ENCODE measurements around the gene ZCCHC2. TPM values are rescaled to one million over a fixed set of nuclear protein-coding genes. Genes with fewer than 3 reads are reported as not detected.

Gene ZCCHC2
- total and polyA plus RNA-seq, 5 donors from 2014 or later: 1.7 to 82.5 (median 2.1) TPM

DNA sequence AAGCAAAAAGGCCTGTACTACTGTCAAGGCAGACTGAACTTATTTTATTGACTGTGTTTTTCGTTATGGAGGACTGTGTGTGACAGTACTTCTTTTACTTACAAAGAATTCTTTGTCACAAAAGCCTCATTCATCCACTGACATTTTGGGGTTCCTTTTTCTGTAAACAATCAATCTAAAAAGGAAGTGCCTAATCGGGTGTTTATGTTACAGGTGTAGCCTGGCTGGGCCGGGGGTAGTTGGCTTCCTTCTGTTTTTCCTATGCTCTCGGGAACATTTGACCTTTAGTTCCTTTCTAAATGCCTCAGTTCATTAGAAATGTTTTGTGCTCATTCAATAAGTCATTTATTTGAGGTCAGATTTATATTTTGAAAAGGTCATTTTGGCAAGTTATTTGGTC is 8.3 kb downstream of the ZCCHC2 start:
- Histone ChIP-seq H3K27ac (ENCODE audit: insufficient read depth, low read length, poor library complexity, severe bottlenecking) (no peak overlapping the region), H3K4me3 (ENCODE audit: low read depth, low read length) (peak overlapping the region; percentile 46), H3K36me3 (ENCODE audit: control insufficient read depth, insufficient read depth, low read length) (no peaks in the 10 kb centered on the region), H3K27me3 (ENCODE audit: control insufficient read depth, insufficient read depth, low read length) (no peaks in the 10 kb centered on the region), H3K9me3 (ENCODE audit: control insufficient read depth in 2 of 2, low read length in 2 of 2) (no peaks in the 10 kb centered on the region), H3K4me1 (ENCODE audit: control insufficient read depth, insufficient read depth, low read length, poor library complexity, severe bottlenecking) (peaks cover 51% of the 10 kb centered on the region)
- no peak for ATAC-seq (ENCODE audit: low read depth in 2 of 2)
- Mint-ChIP-seq H3K27ac (peak overlapping the region in 2 of 3 donors; percentile 9 to 25), H3K36me3 (peaks cover 4% of the 10 kb centered on the region), H3K4me3 (peak overlapping the region in 3 of 4 donors; percentile 9 to 49 (median 38)), H3K9me3 (no peaks in the 10 kb centered on the region), H3K27me3 (no peaks in the 10 kb centered on the region), H3K4me1 (peaks cover 42 to 86% (median 61%) of the 10 kb centered on the region in 4 donors)
- DNase-seq: no peak

DNA sequence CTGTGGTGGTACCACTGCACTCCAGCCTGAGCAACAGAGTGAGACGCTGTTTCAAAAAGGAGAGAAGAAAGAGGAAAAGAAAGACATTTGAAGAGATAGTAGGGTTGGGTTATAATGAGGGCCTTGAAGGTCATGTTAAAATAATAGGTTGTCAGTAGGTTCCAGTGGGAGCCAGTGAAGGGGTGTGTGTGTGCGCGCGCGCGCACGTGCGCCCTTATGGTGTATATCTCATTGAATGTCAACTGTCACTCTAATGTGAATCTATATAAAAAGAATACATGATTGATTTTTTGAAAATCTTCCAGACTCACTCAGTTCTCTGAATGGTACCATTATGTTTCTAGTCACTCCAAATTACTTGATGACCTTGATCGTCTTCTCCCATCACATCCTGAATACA is 9.1 kb downstream of the ZCCHC2 start:
- Histone ChIP-seq H3K27ac (ENCODE audit: insufficient read depth, low read length, poor library complexity, severe bottlenecking) (no peak overlapping the region), H3K4me3 (ENCODE audit: low read depth, low read length) (no peak overlapping the region), H3K4me1 (ENCODE audit: control insufficient read depth, insufficient read depth, low read length, poor library complexity, severe bottlenecking) (peaks cover 49% of the 10 kb centered on the region), H3K36me3 (ENCODE audit: control insufficient read depth, insufficient read depth, low read length) (no peaks in the 10 kb centered on the region), H3K27me3 (ENCODE audit: control insufficient read depth, insufficient read depth, low read length) (no peaks in the 10 kb centered on the region), H3K9me3 (ENCODE audit: control insufficient read depth in 2 of 2, low read length in 2 of 2) (no peaks in the 10 kb centered on the region)
- peaks cover 4% of the 10 kb centered on the region for H3K36me3 Mint-ChIP-seq
- H3K4me1 Mint-ChIP-seq: peaks cover 43 to 92% (median 63%) of the 10 kb centered on the region in 4 donors
- no peaks in the 10 kb centered on the region for H3K27me3 Mint-ChIP-seq
- H3K4me3 Mint-ChIP-seq: peak overlapping the region in 3 of 4 donors; percentile 5 to 54 (median 13)
- H3K9me3 Mint-ChIP-seq: no peaks in the 10 kb centered on the region
- DNase-seq (no peak), ATAC-seq (ENCODE audit: low read depth in 2 of 2) (no peak)
- H3K27ac Mint-ChIP-seq: peak overlapping the region in 1 of 3 donors; percentile 25

- no peak overlapping the region for H3K4me3 Mint-ChIP-seq
Measured at GRCh38 chr18:62536005-62536404, 13.2 kb downstream of the ZCCHC2 start.

DNA sequence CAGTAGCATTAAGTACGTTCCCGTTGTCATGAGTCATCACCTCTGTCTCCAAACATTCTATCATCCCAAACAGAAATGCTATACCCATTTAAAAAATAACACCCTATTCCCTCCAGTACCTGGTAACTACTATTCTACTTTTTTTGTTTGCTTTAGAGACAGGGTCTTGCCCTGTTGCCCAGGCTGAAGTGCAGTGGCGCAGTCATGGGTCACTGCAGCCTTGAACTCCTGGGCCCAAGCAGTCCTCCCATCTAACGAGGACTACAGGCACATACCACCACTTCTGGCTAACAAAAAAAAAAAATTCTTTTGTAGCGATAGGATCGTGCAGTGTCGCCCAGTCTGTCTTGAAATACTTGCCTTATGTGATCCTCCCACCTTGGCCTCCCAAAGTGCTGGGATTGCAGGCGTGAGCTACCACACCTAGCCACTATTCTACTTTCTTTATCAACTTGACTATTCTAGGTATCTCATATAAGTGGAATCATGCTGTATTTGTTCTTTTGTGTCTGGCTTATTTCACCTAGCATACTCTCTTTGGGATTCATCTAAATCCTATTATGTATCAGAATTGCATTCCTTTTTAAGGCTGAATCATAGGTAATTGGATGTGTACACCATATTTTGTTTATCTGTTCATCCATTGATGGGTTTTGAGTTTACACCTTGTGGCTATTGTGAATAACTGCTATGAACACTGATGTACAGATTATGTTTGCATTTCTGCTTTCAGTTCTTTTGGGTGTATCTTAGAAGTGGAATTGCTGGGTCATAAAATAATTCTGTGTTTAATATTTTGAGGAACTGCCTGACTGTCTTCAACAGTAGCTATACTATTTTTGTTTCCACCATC is 14.4 kb downstream of the ZCCHC2 start:
- Histone ChIP-seq H3K4me3 (ENCODE audit: low read depth, low read length) (no peak overlapping the region), H3K27me3 (ENCODE audit: control insufficient read depth, insufficient read depth, low read length) (no peaks in the 10 kb centered on the region), H3K36me3 (ENCODE audit: control insufficient read depth, insufficient read depth, low read length) (peaks cover 28% of the 10 kb centered on the region), H3K9me3 (ENCODE audit: control insufficient read depth in 2 of 2, low read length in 2 of 2) (no peaks in the 10 kb centered on the region), H3K27ac (ENCODE audit: insufficient read depth, low read length, poor library complexity, severe bottlenecking) (no peak overlapping the region), H3K4me1 (ENCODE audit: control insufficient read depth, insufficient read depth, low read length, poor library complexity, severe bottlenecking) (peaks cover 9% of the 10 kb centered on the region)
- Mint-ChIP-seq H3K4me3 (peak overlapping the region in 1 of 4 donors; percentile 36), H3K27ac (peak overlapping the region in 1 of 3 donors; percentile 15), H3K27me3 (no peaks in the 10 kb centered on the region), H3K36me3 (peaks cover 10% of the 10 kb centered on the region), H3K9me3 (no peaks in the 10 kb centered on the region), H3K4me1 (peaks cover 27 to 73% (median 46%) of the 10 kb centered on the region in 4 donors)
- DNase-seq: no peak
- no peak for ATAC-seq (ENCODE audit: low read depth in 2 of 2)

More at GRCh38 chr18:62536005-62536404, 13.2 kb downstream of the ZCCHC2 start:
- H3K36me3 ChIP-seq (ENCODE audit: control insufficient read depth, insufficient read depth, low read length): peaks cover 18% of the 10 kb centered on the region
- H3K4me1 ChIP-seq (ENCODE audit: control insufficient read depth, insufficient read depth, low read length, poor library complexity, severe bottlenecking): peaks cover 17% of the 10 kb centered on the region
- no peaks in the 10 kb centered on the region for H3K27me3 ChIP-seq (ENCODE audit: control insufficient read depth, insufficient read depth, low read length)
- DNase-seq (no peak), ATAC-seq (ENCODE audit: low read depth in 2 of 2) (no peak)
- no peak overlapping the region for H3K4me3 ChIP-seq (ENCODE audit: low read depth, low read length)
- H3K36me3 Mint-ChIP-seq: peaks cover 5% of the 10 kb centered on the region
- no peak overlapping the region for H3K27ac ChIP-seq (ENCODE audit: insufficient read depth, low read length, poor library complexity, severe bottlenecking)
- H3K9me3 Mint-ChIP-seq: no peaks in the 10 kb centered on the region
- no peaks in the 10 kb centered on the region for H3K27me3 Mint-ChIP-seq
- no peaks in the 10 kb centered on the region for H3K9me3 ChIP-seq (ENCODE audit: control insufficient read depth in 2 of 2, low read length in 2 of 2)
- no peak overlapping the region for H3K27ac Mint-ChIP-seq
- H3K4me1 Mint-ChIP-seq: peaks cover 32 to 82% (median 54%) of the 10 kb centered on the region in 4 donors

DNA sequence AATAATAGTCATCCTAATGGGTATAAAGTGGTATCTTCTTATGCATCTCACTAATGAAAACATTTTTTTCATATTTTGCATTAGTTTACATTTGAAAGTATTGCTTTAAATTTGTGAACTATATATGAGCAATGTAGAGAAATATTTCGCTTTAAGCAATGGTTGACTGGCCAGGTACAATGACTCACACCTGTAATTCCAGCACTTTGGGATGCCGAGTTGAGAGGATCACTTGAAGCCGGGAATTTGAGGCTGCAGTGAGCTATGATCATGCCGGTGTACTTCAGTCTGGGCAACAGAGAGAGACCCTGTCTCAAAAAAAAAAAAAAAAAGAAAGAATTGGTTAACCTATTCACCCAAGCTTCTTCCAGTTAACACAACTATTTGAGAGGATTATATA is 15.1 kb downstream of the ZCCHC2 start:
- Histone ChIP-seq H3K4me1 (ENCODE audit: control insufficient read depth, insufficient read depth, low read length, poor library complexity, severe bottlenecking) (peaks cover 6% of the 10 kb centered on the region), H3K4me3 (ENCODE audit: low read depth, low read length) (no peak overlapping the region), H3K27me3 (ENCODE audit: control insufficient read depth, insufficient read depth, low read length) (no peaks in the 10 kb centered on the region), H3K36me3 (ENCODE audit: control insufficient read depth, insufficient read depth, low read length) (peaks cover 35% of the 10 kb centered on the region), H3K9me3 (ENCODE audit: control insufficient read depth in 2 of 2, low read length in 2 of 2) (no peaks in the 10 kb centered on the region), H3K27ac (ENCODE audit: insufficient read depth, low read length, poor library complexity, severe bottlenecking) (no peak overlapping the region)
- no peak overlapping the region for H3K4me3 Mint-ChIP-seq
- H3K27ac Mint-ChIP-seq: no peak overlapping the region
- H3K27me3 Mint-ChIP-seq: no peaks in the 10 kb centered on the region
- H3K4me1 Mint-ChIP-seq: peaks cover 27 to 68% (median 42%) of the 10 kb centered on the region in 4 donors
- DNase-seq (no peak), ATAC-seq (ENCODE audit: low read depth in 2 of 2) (no peak)
- H3K36me3 Mint-ChIP-seq: peaks cover 14% of the 10 kb centered on the region
- H3K9me3 Mint-ChIP-seq: no peaks in the 10 kb centered on the region

DNA sequence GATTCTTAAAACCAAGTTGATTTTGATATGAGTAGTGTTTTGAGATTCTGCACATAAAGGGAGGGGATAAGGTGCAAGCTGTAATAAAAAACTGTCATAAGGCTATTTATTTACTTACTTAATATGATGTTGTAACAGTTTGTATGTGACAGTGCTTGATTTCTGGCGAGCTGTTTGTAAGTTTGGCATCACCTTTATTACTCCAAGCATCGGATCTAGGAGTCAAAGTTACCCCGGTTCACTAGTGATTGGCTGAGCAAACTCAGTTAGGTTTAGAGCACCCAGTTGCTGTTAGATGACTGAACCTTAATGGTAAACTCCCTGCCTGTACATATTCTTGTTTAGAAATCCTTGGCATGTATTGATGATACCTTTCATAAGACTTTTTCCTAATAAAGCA is 16.1 kb downstream of the ZCCHC2 start:
- H3K4me3 Mint-ChIP-seq: no peak overlapping the region
- Histone ChIP-seq H3K9me3 (ENCODE audit: control insufficient read depth in 2 of 2, low read length in 2 of 2) (no peaks in the 10 kb centered on the region), H3K36me3 (ENCODE audit: control insufficient read depth, insufficient read depth, low read length) (peaks cover 44% of the 10 kb centered on the region), H3K4me1 (ENCODE audit: control insufficient read depth, insufficient read depth, low read length, poor library complexity, severe bottlenecking) (peaks cover 3% of the 10 kb centered on the region), H3K27me3 (ENCODE audit: control insufficient read depth, insufficient read depth, low read length) (no peaks in the 10 kb centered on the region), H3K4me3 (ENCODE audit: low read depth, low read length) (no peak overlapping the region), H3K27ac (ENCODE audit: insufficient read depth, low read length, poor library complexity, severe bottlenecking) (no peak overlapping the region)
- DNase-seq: no peak
- no peak for ATAC-seq (ENCODE audit: low read depth in 2 of 2)
- peaks cover 35 to 61% (median 41%) of the 10 kb centered on the region in 4 donors for H3K4me1 Mint-ChIP-seq
- no peak overlapping the region for H3K27ac Mint-ChIP-seq
- H3K36me3 Mint-ChIP-seq: peaks cover 23% of the 10 kb centered on the region
- H3K27me3 Mint-ChIP-seq: no peaks in the 10 kb centered on the region
- no peaks in the 10 kb centered on the region for H3K9me3 Mint-ChIP-seq

DNA sequence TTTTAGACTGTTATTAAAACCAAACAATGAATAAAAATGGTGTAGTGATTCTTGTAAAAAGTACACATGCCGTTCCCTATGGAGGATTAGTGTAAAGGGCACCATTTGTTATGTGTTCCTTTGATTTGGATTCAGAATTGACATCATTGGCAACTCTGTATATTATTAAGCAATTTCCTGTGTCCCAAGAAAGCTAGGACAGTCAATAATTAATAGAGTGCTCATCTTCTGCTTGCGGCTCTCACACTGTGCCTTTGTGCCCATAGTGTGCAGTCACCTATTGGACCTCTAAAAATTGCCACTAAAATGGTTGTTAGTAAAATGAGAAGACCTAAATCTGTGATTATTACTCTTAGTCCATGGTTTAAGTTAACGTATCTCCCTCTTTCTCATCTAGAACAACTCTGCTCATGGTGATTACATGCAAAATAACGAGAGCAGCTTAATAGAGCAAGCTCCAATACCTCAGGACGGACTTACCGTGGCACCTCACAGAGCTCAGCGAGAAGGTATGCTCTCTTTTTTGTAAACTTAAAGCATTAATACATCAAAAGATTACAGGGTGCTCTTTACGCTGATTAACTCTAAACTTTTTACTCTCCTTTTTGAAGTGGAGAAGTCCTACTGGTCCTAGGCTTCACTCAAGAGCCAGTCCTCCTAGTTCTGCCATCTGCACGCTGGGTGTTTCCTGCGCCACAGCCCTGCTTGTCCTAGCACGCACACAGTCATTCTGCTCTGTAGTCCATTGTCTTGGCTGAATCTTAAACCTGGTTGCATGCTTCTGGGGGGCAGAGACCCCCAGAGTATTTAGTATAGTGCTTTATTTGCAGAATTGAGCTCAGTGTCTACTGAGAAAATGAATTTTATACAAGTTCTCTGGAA is 16.7 kb downstream of the ZCCHC2 start:
- DNase-seq: no peak
- Mint-ChIP-seq H3K9me3 (no peaks in the 10 kb centered on the region), H3K27ac (no peak overlapping the region), H3K36me3 (peaks cover 23% of the 10 kb centered on the region), H3K4me3 (no peak overlapping the region), H3K4me1 (peaks cover 30 to 55% (median 35%) of the 10 kb centered on the region in 4 donors), H3K27me3 (no peaks in the 10 kb centered on the region)
- Histone ChIP-seq H3K9me3 (ENCODE audit: control insufficient read depth in 2 of 2, low read length in 2 of 2) (no peaks in the 10 kb centered on the region), H3K4me1 (ENCODE audit: control insufficient read depth, insufficient read depth, low read length, poor library complexity, severe bottlenecking) (peaks cover 3% of the 10 kb centered on the region), H3K27me3 (ENCODE audit: control insufficient read depth, insufficient read depth, low read length) (no peaks in the 10 kb centered on the region), H3K36me3 (ENCODE audit: control insufficient read depth, insufficient read depth, low read length) (peaks cover 51% of the 10 kb centered on the region), H3K4me3 (ENCODE audit: low read depth, low read length) (no peak overlapping the region), H3K27ac (ENCODE audit: insufficient read depth, low read length, poor library complexity, severe bottlenecking) (no peak overlapping the region)
- no peak for ATAC-seq (ENCODE audit: low read depth in 2 of 2)

Measured in CD4-positive, CD25-positive, alpha-beta regulatory T cell (primary cell).